Stimulated activated memory B cell treated with anti-CD40 and anti-IgM and Interleukin-4, amounts not matched to agents 10 μg/mL and 1 μg/mL and 100 μg/mL, for 72 hours (primary cell): ENCODE measurements around the gene DLG5.

Source experiments
- ATAC-seq: fragments of 150-1000 bp; cut with Tn5 transposase; 2 replicates; pipeline ENCODE4 v1.10.0; 2021
- H3K27ac Mint-ChIP-seq: one replicate; pipeline ENCODE4 v1.8.0; 2022; ENCODE audit warnings: mild to moderate bottlenecking, mixed read lengths
- H3K27me3 Mint-ChIP-seq: one replicate; pipeline ENCODE4 v1.8.0; 2022; ENCODE audit warnings: mixed read lengths
- H3K36me3 Mint-ChIP-seq: one replicate; pipeline ENCODE4 v1.8.0; 2022; ENCODE audit warnings: mixed read lengths
- H3K4me1 Mint-ChIP-seq: one replicate; pipeline ENCODE4 v1.8.0; 2022; ENCODE audit warnings: mixed read lengths
- H3K4me3 Mint-ChIP-seq: one replicate; pipeline ENCODE4 v1.8.0; 2022; ENCODE audit warnings: mild to moderate bottlenecking, moderate library complexity, mixed read lengths
- H3K9me3 Mint-ChIP-seq: one replicate; pipeline ENCODE4 v1.8.0; 2022; ENCODE audit warnings: mixed read lengths

DLG5 gene

GRCh38 chr10:77859865-77860282, 66.7 kb downstream of the DLG5 start:
- H3K4me1 Mint-ChIP-seq, result no peaks in the 10 kb centered on the region

GRCh38 chr10:77859200-77859864, 67.2 kb downstream of the DLG5 start:
- ATAC-seq, result no peak
- Mint-ChIP-seq H3K4me1 (no peaks in the 10 kb centered on the region), H3K4me3 (no peak overlapping the region), H3K9me3 (peaks cover 3% of the 10 kb centered on the region), H3K27ac (no peak overlapping the region), H3K27me3 (no peaks in the 10 kb centered on the region), H3K36me3 (no peaks in the 10 kb centered on the region)

More at GRCh38 chr10:77859865-77860282, 66.7 kb downstream of the DLG5 start:
- no peak for ATAC-seq
- no peak overlapping the region for H3K27ac Mint-ChIP-seq
- H3K4me3 Mint-ChIP-seq, result no peak overlapping the region
- no peaks in the 10 kb centered on the region for H3K36me3 Mint-ChIP-seq
- no peaks in the 10 kb centered on the region for H3K27me3 Mint-ChIP-seq
- peaks cover 3% of the 10 kb centered on the region for H3K9me3 Mint-ChIP-seq

- Mint-ChIP-seq H3K4me3 (no peak overlapping the region), H3K9me3 (no peaks in the 10 kb centered on the region), H3K27ac (no peak overlapping the region), H3K36me3 (no peaks in the 10 kb centered on the region), H3K4me1 (no peaks in the 10 kb centered on the region), H3K27me3 (no peaks in the 10 kb centered on the region)
- peak; percentile 13 for ATAC-seq
Observed at GRCh38 chr10:77857272-77857671, 69.3 kb downstream of the DLG5 start.

GRCh38 chr10:77856566-77856965, 70.0 kb downstream of the DLG5 start:
- Mint-ChIP-seq H3K36me3 (no peaks in the 10 kb centered on the region), H3K9me3 (no peaks in the 10 kb centered on the region), H3K27me3 (no peaks in the 10 kb centered on the region), H3K27ac (no peak overlapping the region), H3K4me3 (no peak overlapping the region), H3K4me1 (no peaks in the 10 kb centered on the region)
- no peak for ATAC-seq

GRCh38 chr10:77855404-77856155, 71.0 kb downstream of the DLG5 start:
- ATAC-seq, result no peak
- no peaks in the 10 kb centered on the region for H3K4me1 Mint-ChIP-seq
- H3K9me3 Mint-ChIP-seq, result no peaks in the 10 kb centered on the region
- no peak overlapping the region for H3K27ac Mint-ChIP-seq
- H3K4me3 Mint-ChIP-seq, result no peak overlapping the region
- H3K27me3 Mint-ChIP-seq, result no peaks in the 10 kb centered on the region
- H3K36me3 Mint-ChIP-seq, result no peaks in the 10 kb centered on the region

- H3K27ac Mint-ChIP-seq, result no peak overlapping the region
- no peaks in the 10 kb centered on the region for H3K9me3 Mint-ChIP-seq
- no peak overlapping the region for H3K4me3 Mint-ChIP-seq
- H3K27me3 Mint-ChIP-seq, result no peaks in the 10 kb centered on the region
- H3K36me3 Mint-ChIP-seq, result no peaks in the 10 kb centered on the region
- H3K4me1 Mint-ChIP-seq, result no peaks in the 10 kb centered on the region
- ATAC-seq, result no peak
Observed at GRCh38 chr10:77854115-77854514, 72.4 kb downstream of the DLG5 start.

- Mint-ChIP-seq H3K9me3 (no peaks in the 10 kb centered on the region), H3K4me1 (no peaks in the 10 kb centered on the region), H3K27ac (no peak overlapping the region), H3K36me3 (no peaks in the 10 kb centered on the region), H3K27me3 (no peaks in the 10 kb centered on the region), H3K4me3 (no peak overlapping the region)
- ATAC-seq, result no peak
Observed at GRCh38 chr10:77853256-77853655, 73.3 kb downstream of the DLG5 start.

GRCh38 chr10:77850620-77851231, 75.8 kb downstream of the DLG5 start:
- Mint-ChIP-seq H3K9me3 (no peaks in the 10 kb centered on the region), H3K36me3 (no peaks in the 10 kb centered on the region), H3K4me3 (no peak overlapping the region), H3K27me3 (no peaks in the 10 kb centered on the region), H3K27ac (no peak overlapping the region), H3K4me1 (peaks cover 5% of the 10 kb centered on the region)
- no peak for ATAC-seq

- peak; percentile 39 for ATAC-seq
- no peak overlapping the region for H3K27ac Mint-ChIP-seq
- H3K27me3 Mint-ChIP-seq, result no peaks in the 10 kb centered on the region
- peaks cover 5% of the 10 kb centered on the region for H3K4me1 Mint-ChIP-seq
- no peaks in the 10 kb centered on the region for H3K9me3 Mint-ChIP-seq
- H3K36me3 Mint-ChIP-seq, result no peaks in the 10 kb centered on the region
- H3K4me3 Mint-ChIP-seq, result no peak overlapping the region
Observed at GRCh38 chr10:77849039-77849664, 77.4 kb downstream of the DLG5 start.

GRCh38 chr10:77846718-77847311, 79.7 kb downstream of the DLG5 start:
- H3K27ac Mint-ChIP-seq, result no peak overlapping the region
- peak; percentile 54 for ATAC-seq
- H3K4me3 Mint-ChIP-seq, result no peak overlapping the region
- peaks cover 5% of the 10 kb centered on the region for H3K4me1 Mint-ChIP-seq
- no peaks in the 10 kb centered on the region for H3K9me3 Mint-ChIP-seq
- H3K36me3 Mint-ChIP-seq, result no peaks in the 10 kb centered on the region
- H3K27me3 Mint-ChIP-seq, result no peaks in the 10 kb centered on the region

- H3K36me3 Mint-ChIP-seq, result no peaks in the 10 kb centered on the region
- H3K4me3 Mint-ChIP-seq, result no peak overlapping the region
- ATAC-seq, result no peak
- peaks cover 5% of the 10 kb centered on the region for H3K4me1 Mint-ChIP-seq
- H3K27me3 Mint-ChIP-seq, result no peaks in the 10 kb centered on the region
- H3K9me3 Mint-ChIP-seq, result no peaks in the 10 kb centered on the region
- no peak overlapping the region for H3K27ac Mint-ChIP-seq
Observed at GRCh38 chr10:77845451-77845850, 81.1 kb downstream of the DLG5 start.

GRCh38 chr10:77844713-77845445, 81.7 kb downstream of the DLG5 start:
- ATAC-seq, result no peak
- no peaks in the 10 kb centered on the region for H3K36me3 Mint-ChIP-seq
- H3K4me1 Mint-ChIP-seq, result peaks cover 5% of the 10 kb centered on the region
- no peak overlapping the region for H3K27ac Mint-ChIP-seq
- H3K27me3 Mint-ChIP-seq, result no peaks in the 10 kb centered on the region
- H3K4me3 Mint-ChIP-seq, result no peak overlapping the region
- no peaks in the 10 kb centered on the region for H3K9me3 Mint-ChIP-seq

- Mint-ChIP-seq H3K27me3 (no peaks in the 10 kb centered on the region), H3K27ac (no peak overlapping the region), H3K4me1 (peaks cover 5% of the 10 kb centered on the region), H3K4me3 (no peak overlapping the region), H3K9me3 (no peaks in the 10 kb centered on the region), H3K36me3 (no peaks in the 10 kb centered on the region)
- ATAC-seq, result no peak
Observed at GRCh38 chr10:77844177-77844576, 82.4 kb downstream of the DLG5 start.

- Mint-ChIP-seq H3K9me3 (no peaks in the 10 kb centered on the region), H3K4me1 (peaks cover 5% of the 10 kb centered on the region), H3K36me3 (no peaks in the 10 kb centered on the region), H3K27ac (no peak overlapping the region), H3K27me3 (no peaks in the 10 kb centered on the region), H3K4me3 (no peak overlapping the region)
- ATAC-seq, result no peak
Observed at GRCh38 chr10:77843264-77843663, 83.3 kb downstream of the DLG5 start.
